ENCODE measurements around the gene EPM2A.
"Not testable (repeated sequence)": the region's sequence is repeated elsewhere in the genome, so short reads cannot be mapped to it uniquely, and the experiment has no call there.

The EPM2A gene

DNA sequence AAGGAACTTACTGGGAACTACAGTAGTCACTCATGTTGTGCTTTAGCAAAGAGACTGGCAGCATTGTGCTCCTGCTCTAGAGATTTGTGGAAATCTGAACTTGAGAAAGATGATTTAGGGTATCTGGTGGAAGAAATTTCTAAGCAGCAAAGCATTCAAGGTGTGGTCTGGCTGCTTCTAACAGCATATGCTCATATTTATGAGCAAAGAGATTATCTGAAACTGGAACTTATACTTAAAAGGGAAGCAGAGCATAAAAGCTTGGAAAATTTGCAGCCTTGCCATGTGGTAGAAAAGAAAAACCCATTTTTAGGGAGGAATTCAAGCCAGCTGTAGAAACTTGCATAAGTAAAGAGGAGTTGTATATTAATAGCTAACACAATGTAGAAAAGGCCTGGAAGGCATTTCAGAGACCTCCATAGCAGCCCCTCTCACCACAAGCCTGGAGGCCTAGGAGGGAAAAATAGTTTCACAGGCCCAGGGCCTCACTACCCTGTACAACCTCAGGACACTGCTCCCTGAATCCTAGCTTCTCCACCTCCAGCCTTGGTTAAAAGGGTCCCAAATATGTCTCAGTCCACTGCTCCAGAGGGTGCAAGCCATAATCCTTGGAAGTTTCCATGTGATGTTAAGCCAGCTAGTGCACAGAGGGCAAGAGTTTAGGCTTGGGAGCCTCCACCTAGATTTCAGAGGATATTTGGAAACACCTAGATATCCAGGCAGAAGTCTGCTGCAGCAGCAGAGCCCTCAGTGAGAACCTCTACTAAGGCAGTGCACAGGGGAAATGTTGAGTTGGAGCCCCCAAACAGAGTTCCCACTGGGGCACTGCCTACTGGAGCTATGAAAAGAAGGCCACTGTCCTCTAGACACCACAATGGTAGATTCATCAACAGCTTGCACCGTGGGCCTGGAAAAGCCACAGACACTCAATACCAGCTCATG, 6.6 kb downstream of the EPM2A start:
- DNase-seq, result no peak

DNA sequence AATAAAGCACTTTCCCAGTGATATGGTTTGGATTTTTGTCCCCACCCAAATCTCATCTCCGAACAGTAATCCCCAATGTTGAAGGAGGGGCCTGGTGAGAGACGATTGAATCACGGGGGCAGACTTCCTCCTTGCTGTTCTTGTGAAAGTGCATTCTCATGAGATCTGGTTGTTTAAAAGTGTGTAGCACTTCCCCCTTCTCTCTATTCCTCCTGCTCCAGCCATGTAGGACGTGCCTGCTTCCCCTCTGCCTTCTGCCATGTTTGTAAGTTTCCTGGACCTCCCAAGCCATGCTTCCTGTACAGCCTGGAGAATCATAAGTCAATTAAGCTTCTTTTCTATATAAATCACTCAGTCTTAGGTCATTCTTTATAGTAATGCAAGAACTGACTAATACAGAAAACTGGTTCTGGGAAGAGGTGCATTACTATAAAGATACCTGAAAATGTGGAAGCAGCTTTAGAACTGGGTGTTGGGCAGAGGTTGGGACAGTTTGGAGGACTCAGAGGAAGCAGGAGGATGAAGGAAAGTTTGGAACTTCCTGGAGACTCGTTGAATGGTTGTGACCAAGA, 7.4 kb downstream of the EPM2A start:
- DNase-seq, result no peak

DNA sequence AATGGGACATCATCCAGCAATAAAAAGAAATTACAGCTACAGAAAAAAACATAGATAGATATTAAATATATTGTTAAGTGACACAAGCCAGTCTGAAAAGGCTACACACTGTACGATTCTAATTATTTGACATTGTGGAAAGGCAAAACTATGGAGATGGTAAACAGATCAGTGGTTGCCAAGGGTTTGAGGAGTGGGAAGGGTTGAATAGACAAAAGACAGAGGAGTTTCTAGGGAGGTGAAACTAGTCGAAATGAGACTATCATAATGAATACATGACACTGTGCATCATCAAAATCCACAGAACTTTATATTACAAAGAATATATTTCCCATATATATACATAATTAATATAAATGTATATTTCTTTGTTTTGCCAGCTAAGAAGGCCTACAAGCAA, 9.8 kb downstream of the EPM2A start:
- DNase-seq, result no peak

DNA sequence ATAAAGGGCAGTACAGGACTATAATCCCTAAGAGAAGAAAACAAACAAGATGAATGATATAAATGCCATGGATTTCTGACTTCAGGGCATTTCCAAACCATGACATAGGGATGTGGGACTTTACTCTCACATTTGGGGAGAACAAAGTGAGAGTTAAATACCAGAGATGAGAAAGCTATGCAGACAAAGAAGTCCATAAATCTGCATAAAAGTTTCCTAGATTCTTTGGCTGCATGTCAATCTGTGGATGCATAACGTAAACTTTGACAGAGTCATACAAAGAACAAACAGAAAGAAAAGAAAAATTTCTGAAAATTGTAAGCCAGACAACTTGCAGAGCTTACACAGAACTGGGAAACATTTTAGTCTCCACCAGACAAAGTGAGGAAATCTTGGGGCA, 11.7 kb downstream of the EPM2A start:
- no peak for DNase-seq

DNA sequence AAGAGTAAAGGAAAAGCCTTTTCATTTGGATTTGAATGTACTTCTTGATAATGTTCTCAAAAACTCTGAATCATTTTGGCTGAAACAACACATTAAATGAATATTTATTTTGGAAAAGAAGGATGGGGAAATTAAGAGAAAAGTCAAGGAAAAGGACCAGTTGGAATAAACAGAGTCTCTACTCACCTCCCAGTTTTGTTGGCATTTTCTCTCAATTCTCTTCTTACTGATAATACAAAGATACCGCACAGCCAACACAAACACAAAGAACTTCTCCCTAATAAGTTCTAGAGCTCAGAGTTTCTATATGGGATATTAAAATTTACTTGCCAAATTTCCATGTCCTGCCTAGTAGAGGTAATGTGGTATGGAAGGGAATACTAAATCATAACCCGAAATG, 13.1 kb downstream of the EPM2A start:
- no peak for DNase-seq

DNA sequence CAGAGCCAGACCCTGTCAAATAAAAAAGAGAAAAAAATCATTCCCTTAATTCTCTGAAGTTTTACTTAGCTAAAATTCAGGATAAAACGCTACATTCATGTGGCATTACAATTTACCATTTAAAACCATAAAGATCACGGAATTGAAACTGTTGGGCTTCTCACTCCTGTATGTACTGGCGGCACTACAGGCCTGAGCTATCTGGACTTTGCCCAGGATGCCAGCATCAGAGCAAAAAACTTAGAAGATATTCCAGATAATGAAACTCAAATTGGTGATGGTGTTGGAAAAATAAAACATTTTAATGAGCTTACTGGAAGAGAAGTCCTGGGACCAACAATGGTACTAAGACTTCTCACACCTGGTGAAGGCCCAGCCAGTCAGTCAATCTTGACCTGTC, 14.2 kb downstream of the EPM2A start:
- DNase-seq, result no peak

DNA sequence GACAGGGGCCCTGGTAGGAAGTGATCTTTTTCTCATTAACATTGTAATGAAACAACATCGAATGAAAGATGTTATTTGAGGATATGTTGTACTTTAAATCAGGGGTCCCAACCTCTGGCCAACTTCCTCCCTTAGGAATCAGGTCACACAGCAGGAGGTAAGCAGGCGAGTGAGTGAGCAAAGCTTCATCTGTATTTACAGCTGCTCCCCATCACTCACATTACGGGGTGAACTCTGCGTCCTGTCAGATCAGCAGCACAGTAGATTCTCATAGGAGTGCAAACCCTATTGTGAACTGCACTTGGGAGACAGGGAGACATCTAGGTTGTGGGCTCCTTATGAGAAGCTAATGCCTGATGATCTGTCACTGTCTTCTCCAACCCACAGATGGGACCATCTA, 19.9 kb downstream of the EPM2A start:
- no peak for DNase-seq

DNA sequence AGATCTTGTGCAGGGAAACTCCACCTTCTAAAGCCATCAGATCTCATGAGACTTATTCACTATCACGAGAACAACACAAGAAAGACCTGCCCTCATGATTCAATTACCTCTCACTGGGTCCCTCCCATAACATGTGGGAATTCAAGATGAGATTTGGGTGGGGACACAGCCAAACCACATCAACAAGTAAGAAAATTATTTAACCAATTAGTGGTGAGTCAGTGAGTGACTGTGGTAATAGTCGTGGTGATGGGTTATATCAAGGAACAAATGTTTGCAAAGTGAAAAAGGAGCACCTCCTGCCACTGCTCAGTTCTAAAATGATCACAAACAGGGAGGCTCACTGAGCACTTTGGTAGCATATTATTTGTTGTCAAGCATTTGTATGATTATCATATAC, 20.6 kb downstream of the EPM2A start:
- DNase-seq, result no peak

DNA sequence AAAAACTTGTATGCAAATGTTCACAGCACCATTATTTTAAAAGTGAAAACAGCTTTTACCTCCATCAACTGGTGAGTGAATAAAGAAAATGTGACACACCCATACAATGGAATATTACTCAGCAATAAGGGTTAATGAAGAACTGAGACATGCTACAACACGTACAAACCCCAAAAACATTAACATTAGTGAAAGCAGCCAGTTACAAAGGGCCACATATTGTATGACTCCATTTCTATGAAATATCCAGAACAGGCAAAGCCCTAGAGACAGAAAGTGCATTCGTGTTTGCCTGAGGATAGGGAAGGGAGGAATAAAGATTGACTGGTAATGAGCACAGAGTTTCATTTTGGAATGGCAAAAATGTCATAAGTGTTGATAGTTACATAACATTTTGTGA, 21.5 kb downstream of the EPM2A start:
- DNase-seq, result no peak

DNA sequence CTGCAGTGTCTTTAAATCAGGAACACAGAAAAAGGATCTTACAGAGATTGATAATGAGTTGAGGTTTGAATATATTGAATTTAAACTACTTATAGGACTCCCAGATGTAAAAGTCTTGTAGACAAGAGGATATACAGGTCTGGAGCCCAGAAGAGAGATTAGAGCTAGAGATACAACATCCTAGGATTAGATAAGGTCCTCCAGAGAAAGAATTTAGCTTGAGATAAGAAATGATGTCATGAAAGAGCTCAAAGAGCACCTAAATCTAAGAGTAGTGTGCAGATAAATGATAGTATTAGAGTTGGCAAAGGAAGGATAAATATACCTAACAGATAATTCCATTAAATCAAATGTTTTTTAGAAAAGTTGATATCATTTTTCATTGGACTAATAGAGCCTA, 23.9 kb downstream of the EPM2A start:
- no peak for DNase-seq

DNA sequence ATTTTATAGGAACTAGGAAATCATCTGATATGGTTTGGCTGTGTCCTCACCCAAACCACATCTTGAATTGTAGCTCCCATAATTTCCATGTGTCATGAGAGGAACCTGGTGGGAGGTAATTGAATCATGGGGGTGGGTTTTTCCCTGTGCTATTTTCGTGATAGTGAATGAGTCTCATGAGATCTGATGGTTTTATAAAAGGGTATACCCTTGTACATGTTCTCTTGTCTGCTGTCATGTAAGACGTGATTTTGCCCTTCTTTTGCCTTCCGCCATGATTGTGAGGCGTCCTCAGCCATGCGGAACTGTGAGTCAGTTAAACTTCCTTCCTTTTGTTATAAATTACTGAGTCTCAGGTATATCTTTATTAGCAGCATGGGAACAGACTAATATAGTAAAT, 27.9 kb downstream of the EPM2A start:
- DNase-seq, result no peak

DNA sequence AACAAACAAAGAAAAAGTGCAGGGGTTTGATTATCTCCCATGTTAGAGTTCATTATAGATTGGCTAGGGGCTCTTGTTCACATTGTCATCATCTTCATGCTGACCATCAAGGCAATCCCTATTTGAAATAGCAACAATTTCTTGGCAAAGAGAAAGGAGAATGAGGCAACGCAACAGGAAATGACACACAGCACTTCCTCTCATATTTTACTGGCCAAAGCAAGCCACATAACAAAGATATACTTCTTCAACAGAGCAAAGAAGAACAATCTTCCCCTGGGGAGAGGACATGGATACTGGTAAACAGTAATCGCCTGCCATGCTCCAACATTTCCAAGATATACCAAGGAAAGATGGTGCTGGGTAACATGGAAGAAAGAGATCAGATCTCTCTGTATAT, 29.8 kb downstream of the EPM2A start:
- DNase-seq, result no peak

DNA sequence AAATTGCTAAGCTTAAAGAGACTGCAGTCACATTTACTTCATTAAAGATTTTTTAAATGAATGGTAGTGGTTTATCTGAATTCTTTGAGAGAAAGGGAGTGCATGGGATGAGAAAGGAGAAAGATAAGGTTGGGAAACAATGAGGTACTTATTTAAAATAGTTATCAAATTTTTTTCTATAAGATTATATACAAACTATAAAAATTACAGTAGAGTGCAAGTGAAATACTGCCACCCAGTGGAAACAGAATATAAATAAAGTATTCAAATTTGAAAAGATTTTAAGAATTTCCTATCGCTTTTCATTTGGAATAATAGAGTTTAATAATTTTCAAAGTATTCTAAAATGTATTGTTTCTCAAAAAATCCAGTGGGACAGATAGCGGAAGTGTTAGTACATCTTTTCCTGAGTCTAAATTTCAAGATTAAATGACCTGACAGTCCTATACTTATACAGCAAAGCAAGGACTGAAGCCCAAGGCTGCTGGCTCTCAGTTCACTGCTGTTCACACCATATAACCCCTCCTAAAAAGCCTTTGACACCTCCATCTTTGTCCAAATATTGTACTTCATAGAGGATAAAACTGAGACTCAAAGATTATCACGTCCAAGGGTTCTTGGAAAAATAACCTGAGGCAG, 31.1 kb downstream of the EPM2A start:
- DNase-seq, result no peak

DNA sequence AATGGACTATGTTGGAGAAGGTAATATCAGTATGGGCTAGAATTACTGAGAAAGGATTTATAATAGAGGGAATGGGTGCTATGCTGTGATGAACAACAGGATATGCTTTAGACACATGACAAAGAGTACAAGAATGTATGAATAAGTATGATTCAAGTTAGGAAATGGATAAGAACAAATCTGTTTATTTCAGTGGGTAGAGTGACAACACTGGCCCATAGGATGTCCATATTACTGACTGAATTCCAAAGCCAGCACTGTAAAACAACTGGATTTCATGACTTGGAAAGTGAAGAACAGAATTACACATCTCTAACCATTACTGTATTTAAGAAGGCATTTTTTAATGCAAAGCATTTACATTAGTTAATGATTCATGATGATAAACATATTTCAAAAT, 35.9 kb downstream of the EPM2A start:
- no peak for DNase-seq

DNA sequence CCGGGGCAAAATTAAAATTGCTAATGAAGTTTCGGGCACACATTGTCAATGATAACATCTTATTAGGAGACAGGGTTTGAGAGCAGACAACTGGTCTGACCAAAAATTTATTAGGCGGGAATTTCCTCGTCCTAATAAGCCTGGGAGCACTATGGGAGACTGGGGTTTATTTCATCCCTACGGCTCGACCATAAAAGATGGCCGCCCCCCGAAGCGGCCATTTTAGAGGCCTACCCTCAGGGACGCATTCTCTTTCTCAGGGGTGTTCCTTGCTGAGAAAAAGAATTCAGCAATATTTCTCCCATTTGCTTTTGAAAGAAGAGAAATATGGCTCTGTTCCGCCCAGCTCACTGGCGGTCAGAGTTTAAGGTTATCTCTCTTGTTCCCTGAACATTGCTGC, 37.9 kb downstream of the EPM2A start:
- not testable (repeated sequence) for DNase-seq

DNA sequence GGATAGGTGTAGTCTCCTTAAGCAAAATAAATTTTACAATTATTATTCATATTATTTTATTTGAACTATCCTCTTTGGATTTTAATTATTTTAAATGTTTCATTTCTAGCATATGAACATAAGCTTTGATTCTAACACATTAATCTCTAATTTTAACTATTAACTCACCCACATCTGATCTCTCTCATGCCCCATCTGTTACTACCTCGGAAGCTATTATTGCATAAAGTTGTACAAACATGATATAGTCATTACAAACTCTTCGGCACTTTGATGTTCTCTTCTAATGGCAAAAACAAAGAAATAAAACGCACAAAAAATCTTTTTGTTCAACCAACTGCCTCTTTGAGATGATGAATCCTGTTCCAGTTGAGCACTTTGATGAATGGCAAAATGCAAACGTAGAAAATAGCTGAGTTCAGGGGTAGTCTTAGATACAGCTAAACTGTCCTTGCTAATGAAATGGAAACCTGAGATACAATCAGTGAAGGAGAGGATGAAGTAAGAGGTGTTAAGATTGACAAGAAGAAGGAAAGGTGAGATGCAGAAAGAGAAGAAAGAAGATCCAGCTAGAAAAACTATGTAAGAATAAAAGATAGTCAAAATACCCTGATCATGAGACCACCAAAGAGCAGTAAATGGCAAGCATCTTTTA, 41.1 kb downstream of the EPM2A start:
- DNase-seq, result no peak

DNA sequence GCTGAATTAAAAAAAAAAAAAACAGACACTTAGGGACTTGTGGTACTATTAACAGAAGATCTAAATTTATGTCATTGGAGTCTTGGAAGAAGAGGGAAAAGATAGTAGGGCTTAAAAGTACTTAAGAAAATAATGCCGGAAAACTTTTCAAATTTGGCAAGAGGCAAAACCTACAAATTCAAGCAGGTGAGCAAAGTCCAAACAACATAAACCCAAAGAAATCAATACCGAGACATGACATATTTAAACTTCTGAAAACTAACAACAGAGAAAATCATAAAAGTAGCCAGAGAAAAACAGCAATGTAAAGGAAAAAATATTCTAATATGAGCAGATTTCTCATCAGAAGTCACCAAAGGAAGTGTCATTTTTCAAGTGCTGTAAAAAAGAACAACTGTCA, 44.4 kb downstream of the EPM2A start:
- no peak for DNase-seq

DNA sequence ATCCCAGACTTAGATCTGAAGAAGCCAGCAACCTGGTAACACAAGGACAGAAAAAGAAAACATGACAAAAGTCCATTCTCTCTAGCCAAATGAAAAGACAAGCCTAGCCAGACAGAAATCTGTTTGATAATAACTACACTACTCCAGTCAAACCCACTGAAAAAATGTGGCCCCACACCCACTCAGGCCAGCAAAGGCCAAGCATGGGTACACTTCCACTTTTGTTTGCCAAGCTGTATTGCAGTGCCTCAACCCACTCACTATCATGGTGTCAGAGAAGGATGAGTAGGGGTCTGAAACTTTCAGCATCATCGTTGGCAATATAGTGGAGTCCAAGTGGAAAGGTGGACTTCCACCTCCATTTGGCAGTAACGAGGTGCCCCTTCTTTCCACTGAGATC, 45.8 kb downstream of the EPM2A start:
- no peak for DNase-seq

DNA sequence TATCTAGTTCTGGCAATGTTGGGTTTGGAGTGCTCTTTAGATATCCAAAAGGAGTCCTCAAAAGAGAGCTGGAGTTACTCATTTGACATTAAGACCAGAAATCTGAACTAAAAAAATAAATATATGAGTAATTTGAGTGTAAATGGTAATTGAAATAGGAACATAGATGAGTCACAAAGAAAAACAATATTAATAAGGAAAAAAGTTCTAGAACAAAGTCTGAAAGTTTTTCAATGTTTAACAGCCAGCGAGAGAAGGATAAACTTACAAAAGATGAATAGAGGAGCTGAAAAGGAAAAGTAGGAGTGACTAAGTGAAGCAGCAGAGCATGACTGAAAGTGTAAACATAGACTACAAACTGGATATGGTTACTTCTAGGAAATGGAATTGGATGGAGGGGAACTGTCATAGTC, 46.8 kb downstream of the EPM2A start:
- DNase-seq, result no peak

DNA sequence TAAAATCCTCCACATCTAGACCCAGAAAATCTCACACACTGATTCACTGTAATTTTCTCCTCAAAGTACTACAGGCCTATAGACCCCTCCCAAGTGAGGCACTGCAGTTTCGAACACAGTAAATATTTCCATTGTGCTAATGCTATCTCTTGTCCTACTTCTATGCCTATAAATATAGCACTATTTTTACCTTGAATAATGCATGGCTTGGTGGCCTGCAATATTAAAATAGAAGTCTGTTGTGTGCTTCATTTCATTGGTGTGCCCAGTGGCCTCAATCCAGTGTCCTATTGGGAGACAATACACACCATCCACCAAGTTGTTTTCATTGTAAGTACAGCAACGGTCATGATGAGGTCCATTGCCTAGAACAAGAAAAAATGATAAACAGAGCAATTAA, 49.4 kb downstream of the EPM2A start:
- no peak for DNase-seq

DNA sequence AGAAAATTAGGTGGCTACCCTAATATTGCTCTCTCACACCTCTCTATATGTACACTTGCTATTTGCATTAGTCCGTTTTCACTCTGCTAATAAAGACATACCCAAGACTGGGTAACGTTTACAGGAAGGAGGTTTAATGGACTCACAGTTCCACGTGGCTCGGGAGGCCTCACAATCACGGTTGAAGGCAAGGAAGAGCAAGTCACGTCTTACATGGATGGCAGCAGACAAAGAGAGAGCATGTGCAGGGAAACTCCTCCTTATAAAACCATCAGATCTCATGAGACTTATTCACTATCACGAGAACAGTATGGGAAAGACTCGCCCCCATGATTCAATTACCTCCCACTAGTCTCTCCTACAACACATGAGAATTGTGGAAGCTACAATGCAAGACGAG, 53.4 kb downstream of the EPM2A start:
- DNase-seq, result no peak

DNA sequence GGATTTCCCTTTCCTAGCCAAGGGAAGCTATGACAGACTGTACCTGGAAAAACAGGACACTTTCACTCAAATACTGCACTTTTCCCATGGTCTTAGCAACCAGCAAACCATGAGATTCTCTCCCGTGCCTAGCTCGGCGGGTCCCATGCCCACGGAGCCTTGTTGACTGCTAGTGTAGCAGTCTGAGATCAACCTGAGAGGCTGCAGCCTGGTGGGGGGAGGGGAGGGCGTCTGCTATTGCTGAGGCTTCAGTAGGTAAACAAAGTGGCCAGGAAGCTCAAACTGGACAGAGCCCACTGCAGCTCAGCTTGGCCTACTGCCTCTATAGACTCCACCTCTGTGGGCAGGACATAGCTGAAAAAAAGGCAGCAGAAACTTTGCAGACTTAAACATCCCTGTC, 61.8 kb downstream of the EPM2A start:
- DNase-seq, result no peak

DNA sequence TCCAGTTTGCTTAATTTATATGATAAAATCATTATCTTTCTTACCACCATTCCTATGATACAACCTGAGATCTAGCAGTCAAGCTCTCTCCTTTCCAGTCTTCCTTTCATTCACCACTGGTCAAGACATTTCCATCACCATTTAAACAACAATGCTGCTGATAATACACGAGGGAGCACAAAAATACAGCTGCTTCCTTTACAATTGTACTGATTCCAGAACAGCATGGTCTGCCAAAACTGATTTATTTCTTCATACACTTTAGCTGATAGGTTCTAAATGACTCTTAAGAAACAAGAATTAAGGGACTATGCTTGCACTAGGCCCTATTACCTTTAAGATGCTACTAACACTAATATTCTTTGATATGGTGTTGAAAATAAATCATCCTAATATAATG, 65.0 kb downstream of the EPM2A start:
- DNase-seq, result no peak

DNA sequence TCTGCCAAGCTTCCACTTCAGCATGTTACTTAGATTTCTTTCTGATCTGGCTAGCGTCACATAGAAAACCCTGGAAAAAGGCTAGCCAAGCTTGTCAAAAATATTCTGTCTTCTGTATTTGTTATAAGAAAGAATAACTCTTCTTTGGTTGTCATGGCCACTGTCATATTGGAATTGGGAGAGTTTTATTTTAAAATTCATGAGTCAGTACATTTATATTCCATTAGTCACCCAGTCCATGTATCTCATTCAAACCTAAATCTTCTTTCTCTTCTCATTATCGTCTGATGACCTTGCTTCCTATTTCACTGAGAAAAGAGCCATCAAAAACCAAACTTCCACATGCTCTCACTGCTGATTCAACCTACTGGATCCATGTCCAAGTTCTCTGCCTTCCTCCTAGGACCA, 65.7 kb downstream of the EPM2A start:
- DNase-seq, result no peak

Measured in NCI-H2081 treated with DMSO at 0.1 percent for 48 hours (cell line).